HepG2 (cell line): ENCODE measurements around the gene PFKL. TPM values are rescaled to one million over a fixed set of nuclear protein-coding genes. Genes with fewer than 3 reads are reported as not detected.

Experiments
- AFF4 ChIP-seq: sonication (generic); formaldehyde crosslinking; IDR thresholded peaks from 2 replicates; pipeline ENCODE4 v1.4.0; 2020; ENCODE audit warnings: missing genetic modification reagents
- ARID4A ChIP-seq: sonication (generic); formaldehyde crosslinking; IDR thresholded peaks from 2 replicates; pipeline ENCODE4 v1.5.0; 2020; ENCODE audit warnings: mild to moderate bottlenecking, missing genetic modification reagents, borderline replicate concordance
- FIP1L1 ChIP-seq: fragments of 200-400 bp; formaldehyde crosslinking; IDR thresholded peaks from 2 replicates; pipeline ENCODE4 v1.6.1; 2018; ENCODE audit warnings: low read depth, mild to moderate bottlenecking, low read length, moderate library complexity, borderline replicate concordance; ENCODE audit not compliant: insufficient read depth
- IRF2 ChIP-seq: IDR thresholded peaks from 2 replicates; pipeline ENCODE4 v1.6.1; 2018; ENCODE audit warnings: missing genetic modification reagents, missing compliant biosample characterization
- KDM2A ChIP-seq: sonication (generic); formaldehyde crosslinking; IDR thresholded peaks from 2 replicates; pipeline ENCODE4 v1.4.0; 2020; ENCODE audit warnings: low read depth, missing genetic modification reagents, borderline replicate concordance
- MEIS1 ChIP-seq: sonication (generic); formaldehyde crosslinking; IDR thresholded peaks from 2 replicates; pipeline ENCODE4 v1.9.0; 2021; ENCODE audit warnings: mild to moderate bottlenecking, missing genetic modification reagents, moderate library complexity, borderline replicate concordance
- PLRG1 ChIP-seq: fragments of 450-650 bp; conservative IDR thresholded peaks from 2 replicates; pipeline ENCODE4 v1.6.1; 2016
- SALL2 ChIP-seq: sonication (generic); formaldehyde crosslinking; IDR thresholded peaks from 2 replicates; pipeline ENCODE4 v1.8.1; 2023; ENCODE audit warnings: mild to moderate bottlenecking, missing genetic modification reagents, inconsistent platforms
- ZNF160 ChIP-seq: sonication (generic); formaldehyde crosslinking; IDR thresholded peaks from 2 replicates; pipeline ENCODE4 v1.8.0; 2022; ENCODE audit warnings: mild to moderate bottlenecking, inconsistent platforms, missing genetic modification reagents
- ZNF44 ChIP-seq: sonication (generic); formaldehyde crosslinking; IDR thresholded peaks from 2 replicates; pipeline ENCODE4 v1.5.1; 2020; ENCODE audit warnings: mild to moderate bottlenecking, missing genetic modification reagents
- ZNF543 ChIP-seq: sonication (generic); formaldehyde crosslinking; IDR thresholded peaks from 2 replicates; pipeline ENCODE4 v1.4.0; 2020; ENCODE audit warnings: mild to moderate bottlenecking, missing genetic modification reagents
- ZNF672 ChIP-seq: sonication (generic); formaldehyde crosslinking; IDR thresholded peaks from 2 replicates; pipeline ENCODE4 v1.8.1; 2022; ENCODE audit warnings: missing genetic modification reagents
- ZNF776 ChIP-seq: sonication (generic); formaldehyde crosslinking; IDR thresholded peaks from 2 replicates; pipeline ENCODE4 v1.4.0; 2020; ENCODE audit warnings: mild to moderate bottlenecking, missing genetic modification reagents
- ZNF788 ChIP-seq: sonication (generic); formaldehyde crosslinking; IDR thresholded peaks from 2 replicates; pipeline ENCODE4 v1.5.0; 2020; ENCODE audit warnings: mild to moderate bottlenecking, missing genetic modification reagents, borderline replicate concordance
- polyA plus RNA-seq, 8 experiments: library from polyadenylated mRNA; depleted of rRNA in 3 of 8; stranded (reverse) in 7 of 8; unstranded in 1 of 8; fragments of >200 nt; fragmentation: Illumina TruSeq in 4 of 8; extraction: Trizol in 4 of 8; gene quantifications; 2 replicates each; pipeline versions ENCODE4 v1.2.1 to v1.2.3, GENCODE V29; 2011 to 2016; ENCODE audit warnings: low read depth in 4 of 8, missing spikeins in 1 of 8, mixed read lengths in 1 of 8; ENCODE audit not compliant: insufficient read depth in 1 of 8
- total RNA-seq, 5 experiments: library from RNA; depleted of rRNA; stranded (reverse); fragments of >200 nt; fragmentation: Illumina TruSeq; extraction: Trizol; gene quantifications; 2 replicates each; pipeline ENCODE4 v1.2.3, GENCODE V29; 2016; ENCODE audit warnings: low read depth in 1 of 5
- TF ChIP-seq, protein P1 (sequence below): sonication (generic); formaldehyde crosslinking; IDR thresholded peaks from 2 replicates; pipeline ENCODE4 v1.4.0; 2020; ENCODE audit warnings: missing genetic modification reagents, low read depth, mild to moderate bottlenecking, borderline replicate concordance
- TF ChIP-seq, protein P2 (sequence below): sonication (generic); formaldehyde crosslinking; IDR thresholded peaks from 2 replicates; pipeline ENCODE4 v1.5.1; 2020; ENCODE audit warnings: missing genetic modification reagents, mild to moderate bottlenecking, borderline replicate concordance

Gene PFKL
- total and polyA plus RNA-seq, 2 of the 13 experiments (the other 11 are each of a cell fraction or from before 2014, with no cell fraction given) = 92.8 to 106 TPM

DNA sequence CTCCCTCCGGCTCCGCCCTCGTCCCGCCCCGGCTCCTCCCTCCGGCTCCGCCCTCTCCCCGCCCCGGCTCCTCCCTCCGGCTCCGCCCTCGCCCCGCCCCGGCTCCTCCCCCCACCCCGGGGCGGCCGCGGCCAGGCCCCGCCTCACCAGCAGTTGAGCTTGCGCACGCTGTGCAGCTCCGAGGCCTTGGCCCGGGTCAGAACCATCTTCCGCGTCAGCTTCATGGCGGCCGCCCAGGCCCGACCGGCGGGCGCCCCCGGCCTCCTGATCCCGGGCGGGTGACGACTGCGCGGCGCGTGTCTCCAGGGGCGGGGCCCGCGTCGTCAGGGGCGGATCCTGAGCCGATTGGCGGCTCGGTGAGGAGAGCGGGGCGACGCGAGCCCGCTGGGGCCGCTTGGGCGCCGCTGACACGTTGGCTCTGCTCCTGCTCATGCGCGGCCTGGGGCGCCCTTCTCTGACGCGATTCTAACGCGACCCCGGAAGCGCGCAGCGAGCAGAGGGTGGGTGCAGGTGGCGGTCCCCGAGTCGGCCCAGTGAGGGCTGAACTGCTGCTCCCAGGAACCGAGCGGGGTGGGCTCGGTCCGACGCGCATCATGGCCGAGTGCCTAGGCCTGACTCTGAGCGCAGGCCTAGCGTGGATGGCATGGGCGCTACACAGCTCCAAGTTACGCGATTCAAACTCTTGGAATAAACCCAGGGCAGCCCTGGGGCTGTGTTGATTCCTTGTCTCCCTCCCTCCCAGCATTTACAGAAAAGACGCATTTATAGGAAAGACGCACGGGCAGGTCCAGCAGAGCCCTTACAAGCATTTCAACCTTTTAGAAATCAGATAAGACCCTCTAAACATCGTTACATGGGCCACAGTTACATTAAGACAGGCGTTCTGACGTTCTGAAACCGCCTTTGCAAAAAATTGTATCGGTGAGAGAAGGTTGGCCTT lies 39.4 kb downstream of the PFKL start, which contains the start of gene CFAP410 (continued):
- TF ChIP-seq, protein P1, sequence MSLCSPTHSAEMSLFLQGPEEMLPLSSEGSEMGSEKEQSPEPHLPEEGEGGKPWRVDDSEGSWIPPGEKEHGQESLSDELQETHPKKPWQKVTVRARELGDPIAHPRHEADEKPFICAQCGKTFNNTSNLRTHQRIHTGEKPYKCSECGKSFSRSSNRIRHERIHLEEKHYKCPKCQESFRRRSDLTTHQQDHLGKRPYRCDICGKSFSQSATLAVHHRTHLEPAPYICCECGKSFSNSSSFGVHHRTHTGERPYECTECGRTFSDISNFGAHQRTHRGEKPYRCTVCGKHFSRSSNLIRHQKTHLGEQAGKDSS (CRISPR knock-in tag) = peak; percentile 73; the same call in 1 of the 2 replicates
- peak; percentile 89 for TF ChIP-seq ZNF788 (CRISPR knock-in tag)
- no peak for TF ChIP-seq ZNF672
- peak; percentile 87; the same call in 1 of the 2 replicates for TF ChIP-seq ZNF776 (CRISPR knock-in tag)
- TF ChIP-seq AFF4 (CRISPR knock-in tag) = no peak
- no peak; the same call in 1 of the 2 replicates for TF ChIP-seq FIP1L1
- TF ChIP-seq PLRG1 = no peak
- TF ChIP-seq IRF2 (CRISPR knock-in tag) = peak; percentile 84
- peak; percentile 95 for TF ChIP-seq KDM2A (CRISPR knock-in tag)
- TF ChIP-seq MEIS1 (CRISPR knock-in tag) = peak; percentile 94
- TF ChIP-seq ZNF44 (CRISPR knock-in tag) = 0 out of 2 replicates have a peak, but pooled peaks have one; percentile 43
- TF ChIP-seq ZNF543 (CRISPR knock-in tag) = 0 out of 2 replicates have a peak, but pooled peaks have one; percentile 47
- peak; percentile 98 for TF ChIP-seq ARID4A
- TF ChIP-seq ZNF160 = peak; percentile 92
- TF ChIP-seq SALL2 (CRISPR knock-in tag) = peak; percentile 94
- TF ChIP-seq, protein P2, sequence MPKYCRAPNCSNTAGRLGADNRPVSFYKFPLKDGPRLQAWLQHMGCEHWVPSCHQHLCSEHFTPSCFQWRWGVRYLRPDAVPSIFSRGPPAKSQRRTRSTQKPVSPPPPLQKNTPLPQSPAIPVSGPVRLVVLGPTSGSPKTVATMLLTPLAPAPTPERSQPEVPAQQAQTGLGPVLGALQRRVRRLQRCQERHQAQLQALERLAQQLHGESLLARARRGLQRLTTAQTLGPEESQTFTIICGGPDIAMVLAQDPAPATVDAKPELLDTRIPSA (CRISPR knock-in tag) = no peak
